Measurements from ENCODE around the gene IFIH1.

Gene IFIH1

DNA sequence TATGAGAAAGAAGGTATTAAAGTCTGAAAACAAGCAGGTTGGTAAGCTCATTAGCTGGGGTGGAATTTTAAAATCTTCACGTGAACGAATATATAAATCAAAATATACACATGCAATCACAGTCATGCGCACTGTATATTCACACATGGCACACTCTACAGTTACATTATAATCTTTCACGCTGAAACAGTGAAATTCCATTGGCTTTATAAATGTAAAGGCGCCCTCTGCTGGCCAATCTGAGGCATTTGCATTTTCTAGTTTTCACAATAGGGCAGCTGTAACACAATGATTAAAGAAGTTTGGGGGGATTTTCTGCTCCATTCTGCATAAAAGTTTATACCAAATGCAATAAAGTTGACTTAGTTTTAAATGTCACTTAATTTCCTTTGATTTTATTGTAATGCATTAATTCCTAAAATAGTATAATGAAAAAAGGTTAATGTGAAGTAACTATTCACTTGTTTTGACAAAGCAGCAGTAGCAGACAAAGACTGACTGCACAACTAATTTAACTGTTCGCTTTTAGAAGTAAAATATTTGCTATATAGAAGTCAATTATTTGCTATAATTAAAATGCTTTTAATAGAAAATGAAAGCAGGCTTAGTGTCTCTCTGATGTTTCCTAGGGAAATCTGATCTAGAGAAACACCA, 17.2 kb downstream of the IFIH1 start:
- TF ChIP-seq, protein P1, sequence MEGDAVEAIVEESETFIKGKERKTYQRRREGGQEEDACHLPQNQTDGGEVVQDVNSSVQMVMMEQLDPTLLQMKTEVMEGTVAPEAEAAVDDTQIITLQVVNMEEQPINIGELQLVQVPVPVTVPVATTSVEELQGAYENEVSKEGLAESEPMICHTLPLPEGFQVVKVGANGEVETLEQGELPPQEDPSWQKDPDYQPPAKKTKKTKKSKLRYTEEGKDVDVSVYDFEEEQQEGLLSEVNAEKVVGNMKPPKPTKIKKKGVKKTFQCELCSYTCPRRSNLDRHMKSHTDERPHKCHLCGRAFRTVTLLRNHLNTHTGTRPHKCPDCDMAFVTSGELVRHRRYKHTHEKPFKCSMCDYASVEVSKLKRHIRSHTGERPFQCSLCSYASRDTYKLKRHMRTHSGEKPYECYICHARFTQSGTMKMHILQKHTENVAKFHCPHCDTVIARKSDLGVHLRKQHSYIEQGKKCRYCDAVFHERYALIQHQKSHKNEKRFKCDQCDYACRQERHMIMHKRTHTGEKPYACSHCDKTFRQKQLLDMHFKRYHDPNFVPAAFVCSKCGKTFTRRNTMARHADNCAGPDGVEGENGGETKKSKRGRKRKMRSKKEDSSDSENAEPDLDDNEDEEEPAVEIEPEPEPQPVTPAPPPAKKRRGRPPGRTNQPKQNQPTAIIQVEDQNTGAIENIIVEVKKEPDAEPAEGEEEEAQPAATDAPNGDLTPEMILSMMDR (IDR thresholded peaks at IDR 0.05; ENCODE audit: insufficient read depth, low read length): peak; percentile 49
- no peak for TF ChIP-seq GABPA (IDR thresholded peaks at IDR 0.05; ENCODE audit: low read depth)
- TF ChIP-seq, protein P2, sequence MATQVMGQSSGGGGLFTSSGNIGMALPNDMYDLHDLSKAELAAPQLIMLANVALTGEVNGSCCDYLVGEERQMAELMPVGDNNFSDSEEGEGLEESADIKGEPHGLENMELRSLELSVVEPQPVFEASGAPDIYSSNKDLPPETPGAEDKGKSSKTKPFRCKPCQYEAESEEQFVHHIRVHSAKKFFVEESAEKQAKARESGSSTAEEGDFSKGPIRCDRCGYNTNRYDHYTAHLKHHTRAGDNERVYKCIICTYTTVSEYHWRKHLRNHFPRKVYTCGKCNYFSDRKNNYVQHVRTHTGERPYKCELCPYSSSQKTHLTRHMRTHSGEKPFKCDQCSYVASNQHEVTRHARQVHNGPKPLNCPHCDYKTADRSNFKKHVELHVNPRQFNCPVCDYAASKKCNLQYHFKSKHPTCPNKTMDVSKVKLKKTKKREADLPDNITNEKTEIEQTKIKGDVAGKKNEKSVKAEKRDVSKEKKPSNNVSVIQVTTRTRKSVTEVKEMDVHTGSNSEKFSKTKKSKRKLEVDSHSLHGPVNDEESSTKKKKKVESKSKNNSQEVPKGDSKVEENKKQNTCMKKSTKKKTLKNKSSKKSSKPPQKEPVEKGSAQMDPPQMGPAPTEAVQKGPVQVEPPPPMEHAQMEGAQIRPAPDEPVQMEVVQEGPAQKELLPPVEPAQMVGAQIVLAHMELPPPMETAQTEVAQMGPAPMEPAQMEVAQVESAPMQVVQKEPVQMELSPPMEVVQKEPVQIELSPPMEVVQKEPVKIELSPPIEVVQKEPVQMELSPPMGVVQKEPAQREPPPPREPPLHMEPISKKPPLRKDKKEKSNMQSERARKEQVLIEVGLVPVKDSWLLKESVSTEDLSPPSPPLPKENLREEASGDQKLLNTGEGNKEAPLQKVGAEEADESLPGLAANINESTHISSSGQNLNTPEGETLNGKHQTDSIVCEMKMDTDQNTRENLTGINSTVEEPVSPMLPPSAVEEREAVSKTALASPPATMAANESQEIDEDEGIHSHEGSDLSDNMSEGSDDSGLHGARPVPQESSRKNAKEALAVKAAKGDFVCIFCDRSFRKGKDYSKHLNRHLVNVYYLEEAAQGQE (IDR thresholded peaks at IDR 0.05; ENCODE audit: insufficient replicate concordance, low read depth): no peak
- Histone ChIP-seq H3K4me3 (replicated peaks; ENCODE audit: insufficient read depth, low read length) (no peak overlapping the region), H3K27me3 (ENCODE audit: insufficient read depth, poor library complexity, severe bottlenecking) (no peaks in the 10 kb centered on the region), H3K27ac (replicated peaks) (no peak overlapping the region)
- peak in 1 of 2 experiments; percentile 55 for DNase-seq (ENCODE audit: low read depth in 1 of 2, low spot score in 1 of 2)

DNA sequence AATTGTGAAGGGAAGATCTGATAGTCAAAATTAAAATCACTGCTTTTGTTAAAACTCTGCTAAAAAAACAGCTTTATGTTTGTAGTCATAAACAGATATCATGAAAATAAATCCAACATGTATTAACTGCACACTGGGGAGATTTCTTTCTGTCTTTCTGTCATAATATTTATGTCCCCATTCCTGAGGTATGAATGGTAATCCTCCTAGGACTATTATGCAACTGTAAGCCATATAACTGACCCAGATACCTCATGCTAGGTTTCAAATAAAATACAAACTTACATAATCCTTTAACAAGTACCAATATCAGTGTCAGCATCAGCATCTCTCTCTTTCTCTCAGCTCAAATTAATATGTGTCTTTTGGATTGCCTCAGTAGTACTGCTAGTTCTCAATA, 18.2 kb downstream of the IFIH1 start:
- Histone ChIP-seq H3K27ac (replicated peaks) (no peak overlapping the region), H3K27me3 (ENCODE audit: insufficient read depth, poor library complexity, severe bottlenecking) (no peaks in the 10 kb centered on the region), H3K4me3 (replicated peaks; ENCODE audit: insufficient read depth, low read length) (no peak overlapping the region)
- DNase-seq (ENCODE audit: low read depth in 1 of 2, low spot score in 1 of 2): no peak
- TF ChIP-seq, protein P2 (IDR thresholded peaks at IDR 0.05; ENCODE audit: insufficient replicate concordance, low read depth): no peak
- no peak for TF ChIP-seq GABPA (IDR thresholded peaks at IDR 0.05; ENCODE audit: low read depth)
- no peak for TF ChIP-seq SPI1 (IDR thresholded peaks at IDR 0.05; ENCODE audit: borderline replicate concordance, low read depth)
- no peak for TF ChIP-seq POLR2AphosphoS5 (IDR thresholded peaks at IDR 0.05; ENCODE audit: low read depth)
- TF ChIP-seq, protein P1 (IDR thresholded peaks at IDR 0.05; ENCODE audit: insufficient read depth, low read length): no peak

DNA sequence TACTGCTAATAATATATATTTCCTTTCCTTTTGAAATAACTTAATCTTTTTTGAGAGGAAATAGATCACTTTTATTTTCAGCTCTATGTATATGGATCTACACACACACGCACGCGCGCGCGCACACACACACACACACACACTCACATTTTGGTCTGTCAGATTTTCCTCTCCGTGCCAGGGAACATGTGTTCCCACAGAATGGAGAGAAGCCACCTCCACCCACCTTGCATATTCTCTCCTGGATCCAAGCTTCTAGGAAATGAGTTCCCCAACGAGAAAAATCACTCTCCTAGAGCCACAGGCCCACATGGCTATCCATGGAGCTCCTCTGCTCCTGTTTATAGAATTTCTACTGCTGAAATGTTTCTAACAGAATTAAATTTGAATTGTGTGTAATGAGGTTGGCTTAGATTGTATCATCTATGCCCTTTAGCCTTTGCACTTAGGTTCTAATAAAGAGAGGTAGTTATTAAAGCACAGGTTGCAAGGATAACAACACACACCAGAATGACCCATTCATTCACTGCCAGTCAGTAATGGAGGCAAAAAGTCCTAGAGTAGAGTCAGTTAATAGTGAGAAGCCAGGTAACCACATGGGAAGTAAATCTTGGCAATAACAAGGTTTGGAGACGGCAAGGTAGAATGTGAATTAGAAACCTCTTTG, 19.7 kb downstream of the IFIH1 start:
- DNase-seq (ENCODE audit: low read depth in 1 of 2, low spot score in 1 of 2): no peak

More for the DNA sequence above, 19.7 kb downstream of the IFIH1 start:
- Histone ChIP-seq H3K4me3 (replicated peaks; ENCODE audit: insufficient read depth, low read length) (no peak overlapping the region), H3K27me3 (ENCODE audit: insufficient read depth, poor library complexity, severe bottlenecking) (no peaks in the 10 kb centered on the region), H3K27ac (replicated peaks) (no peak overlapping the region)
- TF ChIP-seq POLR2AphosphoS5 (IDR thresholded peaks at IDR 0.05; ENCODE audit: low read depth) (no peak), GABPA (IDR thresholded peaks at IDR 0.05; ENCODE audit: low read depth) (no peak), SPI1 (IDR thresholded peaks at IDR 0.05; ENCODE audit: borderline replicate concordance, low read depth) (no peak)
- TF ChIP-seq, protein P1 (IDR thresholded peaks at IDR 0.05; ENCODE audit: insufficient read depth, low read length): no peak
- TF ChIP-seq, protein P2 (IDR thresholded peaks at IDR 0.05; ENCODE audit: insufficient replicate concordance, low read depth): no peak

Data from HL-60 (cell line).